HG03342 (cell line): Measurements from ENCODE around the gene FBXO36.

Experiments
- ATAC-seq: cut with Tn5 transposase; IDR thresholded peaks from one replicate; pipeline ENCODE4 v1.9.1; 2021; ENCODE audit warnings: mild to moderate bottlenecking, moderate library complexity; ENCODE audit not compliant: unreplicated experiment

The FBXO36 gene

DNA sequence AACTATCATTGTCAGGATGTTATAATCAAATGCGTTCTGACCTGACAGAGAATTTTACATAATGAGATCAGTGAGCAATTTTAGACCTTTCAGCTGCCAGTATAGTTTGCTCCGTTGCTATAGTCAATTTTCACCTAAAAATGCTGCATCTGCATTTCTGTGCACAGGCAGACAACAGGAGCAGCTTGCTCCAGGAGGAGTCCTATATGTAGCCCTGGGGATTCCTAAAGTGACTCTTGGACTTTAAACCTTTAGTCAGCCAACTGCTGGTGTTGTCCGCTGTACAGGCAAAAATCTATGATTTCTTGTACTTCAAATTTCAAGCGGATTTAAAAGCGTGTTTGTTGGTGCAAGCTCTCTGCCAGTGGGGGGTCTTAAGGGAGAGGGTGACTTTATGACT lies 120.7 kb downstream of the FBXO36 start:
- no peak for ATAC-seq

DNA sequence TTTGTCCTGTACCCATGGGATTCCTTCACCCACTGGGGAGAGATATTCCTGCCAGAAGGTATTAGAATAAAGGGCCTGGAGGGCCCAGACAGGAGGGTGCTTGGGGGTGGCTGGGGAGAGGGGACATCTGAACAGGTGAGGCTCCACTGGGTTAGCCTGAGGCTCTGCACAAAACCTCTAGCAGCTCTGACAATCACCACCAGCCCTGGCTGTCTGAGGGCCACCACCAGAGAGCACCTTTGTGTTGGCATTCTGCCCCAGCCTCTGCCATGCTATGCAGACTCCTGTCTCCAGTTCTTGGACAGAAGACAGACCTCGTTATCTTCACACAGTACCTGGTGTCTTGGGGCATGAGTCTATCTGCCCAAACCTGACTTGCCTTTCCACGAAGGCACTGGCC lies 121.2 kb downstream of the FBXO36 start:
- ATAC-seq, result no peak

DNA sequence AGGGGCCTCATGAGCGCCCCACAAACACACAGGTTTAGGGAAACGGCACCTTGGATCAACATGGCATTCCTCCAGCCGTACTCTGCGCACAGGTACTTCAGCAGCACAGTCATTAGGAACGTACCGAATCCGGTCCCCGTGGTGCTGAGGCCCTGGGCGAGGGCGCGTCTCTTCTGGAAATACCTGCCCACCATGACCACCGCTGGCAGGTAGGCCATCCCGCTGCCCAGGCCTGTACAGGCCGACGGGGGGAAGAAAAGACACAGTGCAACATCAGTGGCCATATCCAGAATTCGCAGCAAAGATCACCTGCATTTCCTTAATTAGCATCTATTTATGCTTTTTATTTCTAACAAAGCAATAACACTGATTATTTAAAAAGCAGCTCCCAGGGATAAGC lies 124.2 kb downstream of the FBXO36 start:
- ATAC-seq, result no peak

DNA sequence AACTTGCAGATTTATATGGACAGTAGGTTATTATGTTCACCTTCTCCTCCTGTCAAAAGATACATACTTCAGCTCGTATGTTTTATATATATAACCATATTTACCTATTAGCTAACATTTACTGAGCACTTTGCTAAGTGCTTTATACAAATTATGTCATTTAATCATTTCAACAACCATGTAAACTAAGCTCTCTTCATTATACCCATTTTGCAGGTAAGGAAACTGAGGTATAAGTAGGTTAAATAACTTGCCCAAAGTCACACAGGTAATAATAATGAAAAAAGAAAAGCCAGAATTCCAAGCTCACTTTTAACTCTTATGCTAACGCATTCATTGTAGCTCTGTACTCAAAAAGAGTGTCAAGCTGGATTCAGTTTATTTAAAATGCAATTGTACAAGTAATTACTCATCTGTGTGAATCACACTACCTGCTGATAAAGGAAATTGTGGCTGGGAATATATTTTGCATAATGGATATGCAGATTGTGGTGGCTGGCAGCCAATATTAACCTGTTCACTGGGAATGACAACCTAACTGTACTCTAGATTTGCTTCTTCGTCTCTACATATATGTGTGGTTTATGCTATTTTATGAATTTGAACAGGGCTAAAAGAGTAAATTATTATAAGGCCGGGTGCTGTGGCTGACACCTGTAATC lies 125.8 kb downstream of the FBXO36 start:
- ATAC-seq, result no peak

DNA sequence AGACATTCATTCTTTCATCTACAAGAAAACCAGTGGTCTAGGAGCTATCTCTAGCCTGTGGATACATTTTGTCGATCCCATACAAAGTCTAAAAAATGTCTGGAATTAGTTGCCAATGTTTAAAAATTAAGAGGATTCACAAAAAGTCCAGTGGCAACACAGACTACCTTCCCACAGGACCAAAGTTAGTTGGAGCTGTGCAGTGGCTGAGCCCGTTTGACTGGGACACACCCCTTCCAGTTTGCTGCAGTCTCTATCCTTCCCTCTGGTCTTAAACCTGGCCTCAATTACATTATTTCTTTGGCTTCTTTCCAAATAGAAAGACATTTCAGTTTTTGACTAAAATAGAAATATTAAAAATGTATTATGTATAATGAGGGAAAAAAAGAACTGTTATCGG lies 127.8 kb downstream of the FBXO36 start:
- no peak for ATAC-seq

DNA sequence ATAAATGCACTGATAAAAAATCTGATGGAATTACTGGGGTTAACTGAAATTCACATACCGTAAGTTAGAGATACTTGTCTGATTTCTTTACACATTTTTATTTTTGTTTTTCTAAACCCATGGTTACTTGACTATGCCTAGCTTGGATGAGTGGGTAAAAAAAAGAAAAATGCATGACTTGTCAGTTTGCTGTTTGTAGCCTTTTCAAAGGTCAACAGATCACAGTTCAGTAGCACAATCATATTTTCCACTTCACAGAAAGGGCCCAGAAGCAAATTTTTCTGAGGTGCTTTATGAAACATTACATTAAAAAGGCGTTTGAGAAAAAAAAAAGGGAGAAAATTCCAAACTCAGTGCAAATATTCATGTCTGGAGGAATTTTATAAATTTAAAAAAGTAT lies 130.0 kb downstream of the FBXO36 start:
- ATAC-seq, result no peak

DNA sequence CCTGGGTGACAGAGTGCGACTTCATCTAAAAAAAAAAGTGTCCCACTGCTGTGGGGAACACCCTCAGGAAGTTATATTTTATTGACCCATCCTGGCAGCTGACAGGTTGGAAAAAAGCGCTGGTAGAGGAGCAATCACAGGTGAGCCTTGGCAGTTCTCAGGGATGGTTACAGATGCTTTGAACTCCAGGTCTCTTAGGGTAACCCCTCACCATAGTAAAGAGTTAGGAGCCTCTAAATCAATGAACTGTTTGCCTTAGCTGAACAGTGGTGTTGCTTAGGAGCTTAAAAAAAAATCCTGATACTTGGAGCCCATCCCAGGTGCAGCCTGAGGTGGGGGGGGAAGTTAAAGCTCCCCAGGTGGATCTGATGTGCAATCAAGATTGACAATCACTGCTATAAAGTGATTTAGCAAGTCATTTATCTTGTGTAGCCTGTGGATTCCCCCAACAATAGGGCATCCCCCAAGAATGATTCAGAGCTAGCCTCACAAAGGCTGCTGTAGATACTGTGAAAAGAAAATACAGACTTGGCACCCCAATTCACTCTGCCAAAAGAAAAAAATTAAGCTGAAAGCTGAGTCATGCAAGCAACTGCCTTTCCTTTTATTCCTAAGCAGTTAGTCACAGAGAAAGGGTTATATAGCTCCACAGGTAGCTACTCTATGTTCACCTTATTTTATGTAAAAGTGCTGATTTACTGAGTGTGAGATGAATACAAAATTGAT lies 131.6 kb downstream of the FBXO36 start:
- no peak for ATAC-seq

DNA sequence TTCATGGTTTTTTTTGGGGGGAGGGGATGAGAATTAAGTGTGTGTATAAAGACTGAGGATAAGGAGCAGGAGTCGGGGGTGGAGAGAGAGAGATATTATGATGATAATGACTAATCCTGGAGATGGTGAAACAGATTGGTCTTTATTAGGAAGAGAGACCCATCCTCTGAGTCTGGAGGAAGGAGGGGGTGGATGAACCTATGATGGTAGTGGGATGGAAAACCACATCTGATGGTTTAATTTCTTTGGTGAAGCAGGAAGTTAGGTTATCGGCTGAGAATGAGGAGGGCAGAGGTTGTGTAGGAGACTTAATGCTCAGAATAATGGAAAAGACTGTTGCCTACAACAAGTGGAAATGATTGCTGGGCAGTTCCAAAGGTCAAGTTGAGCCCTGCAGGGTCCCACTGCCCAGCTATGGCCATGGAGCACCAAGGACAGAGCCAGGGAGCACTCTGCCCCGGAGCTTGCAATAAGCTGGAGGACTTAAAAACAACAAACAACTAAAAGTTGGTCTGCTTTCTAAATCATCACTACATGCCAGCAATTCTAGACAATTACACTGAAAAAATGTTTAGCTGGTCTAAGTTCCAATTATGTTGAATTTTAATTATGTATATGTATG lies 138.5 kb downstream of the FBXO36 start:
- ATAC-seq, result no peak
